NCI-H526 treated with DMSO at 0.1 percent for 48 hours (cell line): ENCODE measurements around the gene SRC.

Experiments
- DNase-seq: peaks from one replicate; lab custom pipeline; 2025; lab: John Stamatoyannopoulos, UW

The SRC gene

DNA sequence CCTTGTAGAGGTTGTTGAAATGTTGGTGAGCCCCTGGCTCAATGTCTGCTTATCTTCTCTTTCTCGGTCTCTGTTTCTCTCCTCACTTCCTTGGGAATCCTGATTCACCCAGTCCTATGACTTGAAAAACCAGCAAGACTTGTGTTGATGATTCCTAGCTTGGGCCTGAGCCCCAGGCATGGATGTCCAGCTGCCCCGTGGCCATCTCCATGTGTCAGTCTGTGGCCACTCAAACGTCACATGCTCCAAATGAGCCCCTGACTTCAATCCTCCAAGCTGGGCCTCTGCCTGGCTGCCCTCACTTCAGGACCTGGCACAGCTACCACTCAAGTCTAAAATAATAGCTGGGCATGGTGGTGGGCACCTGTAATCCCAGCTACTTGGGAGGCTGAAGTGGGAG lies 81.0 kb downstream of the SRC start:
- DNase-seq, result no peak

GRCh38 chr20:37430044-37430443 lies 84.1 kb downstream of the SRC start:
- DNase-seq, result no peak

GRCh38 chr20:37430778-37431460 lies 85.0 kb downstream of the SRC start:
- DNase-seq, result no peak

DNA sequence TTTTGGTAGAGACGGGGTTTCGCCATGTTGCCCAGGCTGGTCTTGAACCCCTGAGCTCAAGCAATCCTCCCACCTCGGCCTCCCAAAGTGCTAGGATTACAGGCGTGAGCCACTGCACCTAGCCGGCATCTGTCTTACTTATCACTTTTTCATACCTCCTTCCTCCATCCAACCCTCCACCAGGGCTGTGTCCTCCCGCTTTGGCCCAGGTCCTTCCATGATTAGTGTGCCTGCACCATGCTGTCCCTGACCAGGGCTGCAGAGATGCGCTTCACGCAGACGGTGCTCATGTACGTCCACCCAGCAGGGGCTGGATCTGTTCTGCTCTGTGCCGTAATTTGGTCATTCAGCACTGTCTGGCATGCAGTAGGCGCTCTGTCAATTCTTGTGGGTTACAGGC lies 85.8 kb downstream of the SRC start:
- DNase-seq, result no peak

- DNase-seq, result no peak
Measured at GRCh38 chr20:37432606-37433005, 86.7 kb downstream of the SRC start.

DNA sequence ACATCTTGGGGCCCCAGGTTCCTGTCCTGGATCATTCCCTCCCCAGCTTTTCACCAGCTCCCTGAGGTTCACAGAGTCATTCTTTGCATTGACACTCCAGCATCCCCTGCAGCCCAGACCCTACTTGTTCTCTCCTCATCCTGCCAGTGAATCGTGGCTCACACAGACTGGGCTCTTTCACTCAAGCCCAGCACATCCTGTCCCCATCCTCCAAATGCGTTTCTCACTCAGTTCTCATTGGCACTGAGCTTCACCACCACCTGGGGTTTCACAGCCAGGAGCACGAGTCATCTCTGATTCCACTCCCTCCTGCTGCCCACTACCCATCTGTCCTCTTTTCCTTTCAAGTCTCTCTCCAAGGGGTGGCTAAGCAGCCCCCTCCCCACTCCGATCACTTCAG lies 89.7 kb downstream of the SRC start:
- no peak for DNase-seq

- DNase-seq, result no peak
Measured at GRCh38 chr20:37436527-37437186, 90.7 kb downstream of the SRC start.

DNA sequence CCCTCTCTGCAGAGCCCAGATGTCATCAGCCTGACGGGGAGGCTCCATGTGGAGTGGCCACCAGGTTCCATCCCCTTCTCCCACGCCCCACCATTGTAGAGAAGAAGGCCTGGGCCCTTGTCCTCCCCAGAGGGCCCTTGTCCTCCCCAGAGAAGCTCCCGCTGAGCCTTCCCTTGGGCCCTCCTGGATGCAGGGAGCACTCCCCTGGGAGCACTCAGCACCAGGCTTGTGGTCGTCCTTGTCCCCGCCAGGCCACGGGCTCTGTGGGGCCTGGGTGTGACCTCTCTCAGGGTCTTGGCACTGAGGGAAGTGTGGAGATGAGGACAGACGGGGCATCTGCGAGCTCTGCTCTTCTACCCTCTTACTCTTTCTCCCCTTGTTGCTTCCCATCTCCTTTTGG lies 91.7 kb downstream of the SRC start:
- DNase-seq, result no peak

- DNase-seq, result no peak
Measured at GRCh38 chr20:37438464-37439222, 92.7 kb downstream of the SRC start.

GRCh38 chr20:37439223-37439933 lies 93.4 kb downstream of the SRC start:
- no peak for DNase-seq

GRCh38 chr20:37441023-37441422 lies 95.1 kb downstream of the SRC start:
- DNase-seq, result no peak

DNA sequence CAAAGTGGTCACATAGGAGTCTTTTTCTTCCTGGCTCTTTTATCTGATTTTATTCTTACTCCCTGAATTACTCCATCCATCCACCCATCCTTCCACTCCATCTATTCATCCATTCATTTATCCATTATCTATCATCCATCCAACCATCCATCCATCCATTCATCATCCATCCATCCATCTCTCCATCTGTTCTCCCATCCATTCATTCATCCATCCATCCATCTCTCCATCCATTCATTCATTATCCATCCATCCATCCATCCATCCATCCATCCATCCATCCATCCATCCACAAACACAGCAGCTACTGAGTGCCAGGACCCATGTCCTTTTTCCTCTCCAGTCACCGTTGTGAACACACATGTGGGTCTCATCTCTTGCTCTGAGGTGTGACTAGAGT lies 96.6 kb downstream of the SRC start:
- no peak for DNase-seq

DNA sequence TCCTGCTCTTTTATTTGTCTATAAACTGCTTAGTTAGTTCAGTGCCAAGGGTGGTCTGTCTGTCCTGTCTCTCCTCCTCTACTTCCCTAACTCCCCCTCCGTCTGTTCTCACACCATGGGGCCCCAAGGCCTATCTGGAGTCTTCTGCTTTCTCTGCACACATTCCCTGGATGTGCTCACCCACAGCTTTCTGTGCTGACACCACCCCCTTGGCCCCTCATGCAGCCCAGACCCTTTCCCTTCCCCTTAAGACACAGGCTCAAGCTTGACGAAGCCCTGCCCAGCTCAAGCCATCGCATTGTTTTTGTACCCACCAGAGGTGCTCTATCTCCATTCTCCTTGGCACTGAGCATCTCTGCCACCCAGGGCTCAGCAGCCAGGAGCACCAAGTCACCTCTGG lies 97.0 kb downstream of the SRC start:
- no peak for DNase-seq

DNA sequence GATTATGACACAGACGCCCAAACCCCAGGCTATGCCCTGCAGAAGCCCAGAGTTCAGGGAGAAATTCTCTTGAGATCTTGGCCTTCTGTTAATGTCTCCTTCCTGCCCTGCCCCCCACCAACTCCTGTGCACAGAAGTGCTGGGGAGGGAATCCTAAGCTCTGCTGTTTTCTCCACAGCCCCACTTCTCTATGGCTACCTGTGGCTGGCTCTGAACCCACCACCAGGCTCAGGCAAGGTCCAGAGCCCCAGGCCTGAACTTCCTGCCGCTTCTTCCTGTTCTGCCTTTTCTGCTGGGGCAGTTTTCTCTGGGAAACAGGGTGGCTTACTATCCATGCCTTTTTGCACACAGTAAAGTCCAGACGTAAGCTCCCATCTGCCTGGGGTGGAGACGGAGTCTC lies 97.7 kb downstream of the SRC start:
- no peak for DNase-seq

- no peak for DNase-seq
Measured at GRCh38 chr20:37445041-37445440, 99.1 kb downstream of the SRC start.

DNA sequence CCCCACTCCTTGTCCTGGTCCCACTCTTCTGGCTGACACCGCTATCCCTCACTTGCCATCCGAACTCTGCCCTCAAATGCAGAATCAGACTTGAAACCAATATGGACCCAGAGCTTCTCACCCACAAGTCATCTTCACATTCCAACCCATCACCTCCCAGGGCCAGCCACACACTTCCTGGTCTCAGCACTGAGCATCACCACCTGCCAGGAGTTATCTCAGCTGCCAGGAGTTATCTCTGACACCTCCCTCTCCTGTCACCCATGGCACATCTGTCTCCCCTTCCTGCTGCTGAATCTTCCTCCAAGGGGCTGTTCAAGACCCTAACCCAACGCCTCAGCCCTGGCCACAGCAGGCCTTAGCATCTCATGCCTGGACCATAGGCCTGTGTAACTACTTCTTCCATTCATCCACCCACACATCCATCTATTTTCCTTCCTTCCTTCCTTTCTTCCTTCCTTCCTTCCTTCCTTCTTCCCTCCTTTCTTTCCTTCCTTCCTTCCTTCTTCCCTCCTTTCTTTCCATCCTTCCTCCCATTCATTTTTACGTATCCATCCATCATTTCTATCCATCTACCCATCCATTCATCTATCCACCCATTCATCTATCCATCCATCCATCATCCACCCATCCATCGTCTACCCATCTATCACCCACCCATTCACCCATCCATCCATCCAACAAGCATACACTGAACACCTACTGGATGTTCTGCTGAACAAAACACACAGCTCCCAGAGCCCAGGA lies 100.5 kb downstream of the SRC start:
- no peak for DNase-seq

GRCh38 chr20:37447688-37448087 lies 101.7 kb downstream of the SRC start:
- DNase-seq, result no peak

- DNase-seq, result no peak
Measured at GRCh38 chr20:37449276-37449675, 103.3 kb downstream of the SRC start.

DNA sequence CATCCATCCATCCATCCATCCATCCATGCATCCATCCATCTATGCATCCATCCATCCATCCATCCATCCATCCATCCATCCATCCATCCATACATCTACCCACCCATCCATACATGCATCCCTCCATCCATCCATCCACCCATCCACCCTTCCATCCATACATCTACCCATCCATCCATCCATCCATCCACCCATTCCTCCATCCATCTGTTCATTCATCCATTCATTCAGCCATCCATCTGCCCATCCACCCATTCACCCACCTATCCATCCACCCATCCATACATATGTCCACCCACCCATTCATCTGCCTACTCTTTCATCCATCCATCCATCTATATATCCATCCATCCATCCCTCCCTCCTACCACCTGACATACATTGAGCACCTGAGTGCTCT lies 104.4 kb downstream of the SRC start:
- no peak for DNase-seq

- DNase-seq, result no peak
Measured at GRCh38 chr20:37451616-37452015, 105.7 kb downstream of the SRC start.

DNA sequence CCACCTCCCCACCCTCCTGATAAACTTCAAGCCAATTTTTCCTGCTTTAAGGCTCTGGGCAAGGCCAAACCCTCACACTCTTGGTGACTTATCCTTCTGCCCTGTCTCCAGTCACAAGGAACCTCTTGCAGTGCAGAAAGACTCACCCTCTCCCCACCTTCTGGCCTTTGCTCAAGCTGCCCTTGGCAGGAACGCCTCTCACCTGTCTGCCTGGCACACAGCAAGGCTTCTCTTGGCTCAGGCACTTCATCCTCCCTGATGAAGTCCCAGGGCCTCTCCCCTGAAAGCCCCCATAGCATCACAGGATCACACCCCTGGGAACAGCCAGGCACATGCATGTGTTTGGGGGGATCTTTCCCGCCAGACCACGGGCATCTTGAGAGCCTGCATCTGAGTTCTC lies 106.3 kb downstream of the SRC start:
- no peak for DNase-seq

DNA sequence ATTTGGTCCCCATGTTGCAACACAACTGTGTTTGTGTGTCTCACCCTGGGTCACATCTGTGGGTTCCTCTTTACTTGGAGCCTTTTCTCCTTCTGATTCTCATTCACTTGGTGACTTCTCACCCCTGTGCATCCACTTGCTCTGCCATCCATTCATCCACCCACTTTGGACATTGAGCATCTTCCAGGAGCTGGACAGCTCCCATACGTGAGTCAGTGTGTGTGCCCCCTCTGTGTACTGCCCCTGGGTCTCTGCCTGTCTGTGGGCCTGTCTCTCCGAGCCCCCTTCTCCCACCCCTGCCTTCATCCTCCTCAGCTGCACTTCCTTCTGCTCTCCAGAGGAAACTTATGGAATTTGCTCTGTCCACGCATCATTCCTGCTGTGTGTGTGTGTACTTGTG lies 107.3 kb downstream of the SRC start:
- DNase-seq, result no peak
